ENCODE results near the gene RBMS3. TPM values are rescaled to one million over a fixed set of nuclear protein-coding genes. Genes with fewer than 3 reads are reported as not detected.

Gene RBMS3
- total and polyA plus RNA-seq, 3 donors from 2014 or later = 5.6 to 36.2 (median 19.7) TPM

DNA sequence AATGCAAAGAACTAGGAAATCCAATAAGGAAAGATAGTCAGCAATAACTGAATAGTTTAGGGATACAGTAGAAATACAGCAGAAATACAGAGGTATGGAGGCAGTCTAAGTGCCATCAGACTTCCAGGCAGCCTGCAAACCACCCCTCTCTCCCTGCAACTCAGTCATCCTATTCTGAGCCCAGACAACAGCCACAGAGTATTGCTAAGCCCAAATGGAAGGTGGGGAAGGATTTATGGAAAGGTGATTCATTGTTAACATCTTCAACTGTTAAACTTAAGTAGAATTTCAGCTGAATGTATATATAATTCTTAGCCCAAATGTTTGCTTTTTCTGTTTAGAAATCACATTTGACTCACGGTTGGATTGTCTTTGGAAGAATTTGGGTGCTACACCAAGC is 300.4 kb downstream of the RBMS3 start:
- Histone ChIP-seq H3K9me3 (no peaks in the 10 kb centered on the region), H3K4me1 (no peaks in the 10 kb centered on the region), H3K27me3 (no peaks in the 10 kb centered on the region), H3K27ac (no peak overlapping the region), H3K36me3 (ENCODE audit: low read depth, missing control alignments) (no peaks in the 10 kb centered on the region), H3K4me3 (no peak overlapping the region)
- 82 to 90% methylated on average over 1 of the region's 1 CpG for WGBS, 2 donors
- intact Hi-C loops (cut with DNase I; ENCODE audit: low total_unique reads) = no loop called here
- no peak for DNase-seq
- no peak for TF ChIP-seq CTCF (IDR thresholded peaks at IDR 0.05)
- no peak for TF ChIP-seq POLR2A (IDR thresholded peaks at IDR 0.05)

- Histone ChIP-seq H3K36me3 (ENCODE audit: low read depth, missing control alignments) (no peaks in the 10 kb centered on the region), H3K27ac (no peak overlapping the region), H3K27me3 (no peaks in the 10 kb centered on the region), H3K4me1 (no peaks in the 10 kb centered on the region), H3K4me3 (no peak overlapping the region), H3K9me3 (no peaks in the 10 kb centered on the region)
- no peak for DNase-seq
- WGBS, 2 donors = 78 to 80% methylated on average over 3 of the region's 3 CpGs
- TF ChIP-seq CTCF (IDR thresholded peaks at IDR 0.05) = no peak
- no peak for TF ChIP-seq POLR2A (IDR thresholded peaks at IDR 0.05)
- intact Hi-C loops (cut with DNase I; ENCODE audit: low total_unique reads) = no loop called here
These were observed 301.4 kb downstream of the RBMS3 start for GRCh38 chr3:29582273-29582672.

GRCh38 chr3:29583861-29584260 is 303.0 kb downstream of the RBMS3 start:
- intact Hi-C loops (cut with DNase I; ENCODE audit: low total_unique reads) = no loop called here
- H3K36me3 ChIP-seq (ENCODE audit: low read depth, missing control alignments) = no peaks in the 10 kb centered on the region
- no peaks in the 10 kb centered on the region for H3K4me1 ChIP-seq
- no peaks in the 10 kb centered on the region for H3K27me3 ChIP-seq
- no peak for TF ChIP-seq POLR2A (IDR thresholded peaks at IDR 0.05)
- no peak for TF ChIP-seq CTCF (IDR thresholded peaks at IDR 0.05)
- H3K4me3 ChIP-seq = no peak overlapping the region
- H3K27ac ChIP-seq = no peak overlapping the region
- no peak for DNase-seq
- H3K9me3 ChIP-seq = no peaks in the 10 kb centered on the region

GRCh38 chr3:29585368-29585767 is 304.5 kb downstream of the RBMS3 start:
- no peak for DNase-seq

More at GRCh38 chr3:29585368-29585767, 304.5 kb downstream of the RBMS3 start:
- no peaks in the 10 kb centered on the region for H3K4me1 ChIP-seq
- no peak overlapping the region for H3K4me3 ChIP-seq
- TF ChIP-seq POLR2A (IDR thresholded peaks at IDR 0.05) (no peak), CTCF (IDR thresholded peaks at IDR 0.05) (no peak)
- H3K36me3 ChIP-seq (ENCODE audit: low read depth, missing control alignments) = no peaks in the 10 kb centered on the region
- intact Hi-C loops (cut with DNase I; ENCODE audit: low total_unique reads) = no loop called here
- WGBS, 2 donors = 89 to 95% methylated on average over 3 of the region's 3 CpGs
- no peak overlapping the region for H3K27ac ChIP-seq
- H3K9me3 ChIP-seq = no peaks in the 10 kb centered on the region
- no peaks in the 10 kb centered on the region for H3K27me3 ChIP-seq
